A549 treated with ZK216348 at 1 μM for 4 hours (cell line): ENCODE measurements around the gene PRR23E. TPM values are rescaled to one million over a fixed set of nuclear protein-coding genes. Genes with fewer than 3 reads are reported as not detected.

Source experiments
- total RNA-seq: library from RNA; stranded (reverse); fragments of 200-300 nt; extraction: Qiagen RNA extraction; gene quantifications from 5 replicates; pipeline ENCODE4 v1.2.3, GENCODE V29; 2022; ENCODE audit warnings: low read depth

PRR23E gene
- total RNA-seq = not detected in 5 replicates

GRCh38 chr3:127192576-127193232, at the start of gene PRR23E:
PRR23E (plus strand) TSS chr3:127193131; CDS start chr3:127196686, 3,555 bp downstream.

Other genes starting within 250 kb of the PRR23E start
- gene PLXNA1, start 210.0 kb upstream of the PRR23E start, total RNA-seq = 16.7 to 27.7 TPM (median 25.0 TPM) in 5 replicates
- gene PRR20G, start 94.9 kb downstream of the PRR23E start, total RNA-seq = 0.35 to 0.56 TPM (median 0.44 TPM) in 5 replicates